Muscle of back (tissue), 11 donors: ENCODE measurements around the gene DCUN1D1. TPM values are rescaled to one million over a fixed set of nuclear protein-coding genes. Genes with fewer than 3 reads are reported as not detected.

ENCODE experiments used
- DNase-seq, 3 donors: peaks; one replicate each; pipeline versions ENCODE4 v3.0.0 to v3.0.0-alpha.2; 2013
- polyA plus RNA-seq, 10 donors: library from polyadenylated mRNA; unstranded; fragments of 120-200 nt; gene quantifications; one replicate each; pipeline ENCODE4 v1.2.1, GENCODE V29; 2013; ENCODE audit not compliant: insufficient read length in 10 of 10

Gene DCUN1D1
- polyA plus RNA-seq, 10 donors: 24.1 to 38.7 (median 35.6) TPM

GRCh38 chr3:182979103-182979673 is 1.1 kb downstream of the DCUN1D1 start:
- peak in 1 of 3 donors; percentile 28 for DNase-seq

GRCh38 chr3:182978387-182978786 is 2.0 kb downstream of the DCUN1D1 start:
- no peak for DNase-seq

DNA sequence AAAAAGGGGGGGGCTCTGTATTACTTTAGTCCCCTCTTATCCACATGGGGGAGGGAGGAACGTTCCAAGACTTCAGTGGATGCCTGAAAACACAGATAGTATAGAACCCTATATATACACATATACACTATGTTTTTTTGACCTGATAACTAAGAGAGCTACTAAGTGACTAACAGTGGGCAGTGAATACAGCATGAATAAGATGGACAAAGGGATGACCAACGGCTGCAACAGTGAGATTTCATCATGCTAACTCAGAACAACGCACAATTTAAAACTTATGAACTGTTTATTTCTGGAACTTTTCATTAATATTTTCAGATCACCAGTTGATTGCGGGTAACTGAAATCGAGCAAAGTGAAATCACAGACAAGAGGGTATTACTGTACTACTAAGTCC is 7.3 kb downstream of the DCUN1D1 start:
- no peak for DNase-seq

- no peak for DNase-seq
These were observed 8.0 kb downstream of the DCUN1D1 start for GRCh38 chr3:182972387-182972786.

GRCh38 chr3:182971637-182972036 is 8.7 kb downstream of the DCUN1D1 start:
- no peak for DNase-seq

- no peak for DNase-seq
These were observed 9.4 kb downstream of the DCUN1D1 start for GRCh38 chr3:182970811-182971418.

- no peak for DNase-seq
These were observed 10.5 kb downstream of the DCUN1D1 start for GRCh38 chr3:182969853-182970252.

DNA sequence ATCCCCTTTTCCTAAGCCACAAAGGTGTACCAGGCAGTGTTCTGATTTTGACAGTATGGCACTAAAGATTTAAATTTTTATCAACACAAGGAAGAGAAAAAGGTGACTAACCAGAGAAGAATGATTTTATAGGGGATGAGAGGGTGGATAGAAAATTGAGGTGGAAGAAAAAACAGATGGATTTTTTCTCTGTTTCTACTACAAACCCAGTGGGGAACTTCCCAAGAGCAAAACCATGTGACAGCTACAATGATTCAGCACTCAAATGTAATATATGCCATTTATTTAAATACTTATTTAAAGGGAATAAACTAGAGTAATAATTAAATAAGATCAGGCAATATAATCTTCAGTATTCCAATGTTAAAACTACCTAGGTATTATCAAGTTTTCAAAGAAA is 11.1 kb downstream of the DCUN1D1 start:
- DNase-seq: no peak

GRCh38 chr3:182967218-182968204 is 12.8 kb downstream of the DCUN1D1 start:
- DNase-seq: no peak

- no peak for DNase-seq
These were observed 14.4 kb downstream of the DCUN1D1 start for GRCh38 chr3:182965861-182966366.

- DNase-seq: no peak
These were observed 16.2 kb downstream of the DCUN1D1 start for GRCh38 chr3:182964179-182964578.

GRCh38 chr3:182962166-182962565 is 18.2 kb downstream of the DCUN1D1 start:
- no peak for DNase-seq

- DNase-seq: no peak
These were observed 20.6 kb downstream of the DCUN1D1 start for GRCh38 chr3:182959474-182960350.

GRCh38 chr3:182957676-182958266 is 22.6 kb downstream of the DCUN1D1 start:
- DNase-seq: no peak

GRCh38 chr3:182957226-182957625 is 23.1 kb downstream of the DCUN1D1 start:
- no peak for DNase-seq

DNA sequence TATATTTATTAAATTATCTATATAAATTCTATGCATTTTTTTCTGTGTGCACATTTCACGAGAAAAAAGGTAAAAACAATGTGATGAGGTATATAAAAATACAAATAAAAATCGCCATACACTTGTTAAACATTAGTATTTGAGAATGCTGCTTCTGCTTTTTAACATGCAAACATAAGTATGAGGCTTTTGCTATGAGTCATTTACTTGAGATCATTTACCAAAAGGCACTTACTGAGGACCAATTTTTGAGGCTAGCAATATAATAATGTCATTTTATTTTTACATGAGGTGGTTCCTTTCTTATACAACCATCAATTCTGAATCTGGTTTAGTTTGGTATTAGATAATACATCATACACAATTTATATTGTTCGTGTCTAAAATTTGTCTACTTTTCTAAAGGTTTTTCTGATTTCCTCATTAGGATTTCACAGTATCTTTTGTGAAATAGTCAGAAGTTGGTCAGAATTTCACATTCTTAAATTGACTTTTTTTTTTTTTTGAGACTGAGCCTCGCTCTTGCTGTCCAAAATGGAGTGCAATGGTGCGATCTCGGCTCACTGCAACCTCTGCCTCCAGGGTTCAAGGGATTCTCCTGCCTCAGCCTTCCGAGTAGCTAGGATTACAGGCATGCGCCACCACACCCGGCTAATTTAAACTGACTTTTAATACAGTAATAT is 25.6 kb downstream of the DCUN1D1 start:
- DNase-seq: no peak

DNA sequence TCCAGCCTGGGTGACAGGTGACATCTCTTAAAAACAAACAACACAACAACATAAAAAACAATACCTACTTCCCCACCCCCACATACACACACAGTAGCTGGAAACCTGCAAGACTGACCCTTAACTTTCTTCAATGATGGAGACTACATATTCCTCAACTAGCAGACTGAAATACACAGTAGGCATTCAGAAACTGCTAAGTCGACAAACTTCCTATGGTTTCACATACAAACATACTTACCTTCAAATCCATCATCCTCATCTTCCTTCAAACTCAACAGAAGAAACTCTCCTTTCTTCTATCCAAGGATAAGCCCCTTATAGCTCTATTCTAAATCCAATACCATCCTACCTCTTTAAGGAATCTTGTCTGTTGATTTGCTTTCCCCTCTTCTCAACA is 30.6 kb downstream of the DCUN1D1 start:
- no peak for DNase-seq

DNA sequence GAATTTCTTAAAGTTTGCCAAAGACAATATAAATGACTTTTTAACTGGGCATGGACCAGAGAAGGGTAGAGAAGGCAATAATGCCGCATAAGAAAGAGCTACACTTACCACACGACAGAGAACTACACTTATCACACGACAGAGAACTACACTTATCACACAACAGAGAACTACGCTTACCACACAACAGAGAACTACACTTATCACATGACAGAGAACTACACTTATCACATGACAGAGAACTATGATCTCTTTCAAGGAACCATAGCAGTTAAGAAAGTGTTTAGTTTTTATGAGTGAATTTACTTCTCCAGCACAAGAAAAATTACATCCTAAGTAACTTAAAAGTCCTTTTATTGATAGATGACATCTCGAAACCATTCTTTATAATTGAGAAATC is 32.0 kb downstream of the DCUN1D1 start:
- DNase-seq: no peak

DNA sequence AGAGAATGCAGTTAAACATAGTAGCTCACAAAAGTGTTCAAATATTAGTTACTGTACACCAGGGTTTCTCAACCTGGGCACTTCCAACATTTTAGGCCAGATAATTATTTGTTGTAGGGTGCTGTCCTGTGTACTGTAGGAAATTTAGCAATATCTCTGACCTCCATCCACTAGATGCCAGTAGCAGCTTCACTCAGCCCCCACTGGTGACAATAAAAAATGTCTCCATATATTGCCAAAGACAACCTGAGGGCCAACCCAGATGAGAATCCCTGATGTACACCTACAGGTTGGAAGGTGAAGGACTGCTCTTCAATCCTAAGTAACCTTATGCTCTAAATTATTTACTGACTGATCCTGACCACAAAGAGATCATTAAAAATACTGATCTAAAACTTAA is 32.5 kb downstream of the DCUN1D1 start:
- DNase-seq: no peak

DNA sequence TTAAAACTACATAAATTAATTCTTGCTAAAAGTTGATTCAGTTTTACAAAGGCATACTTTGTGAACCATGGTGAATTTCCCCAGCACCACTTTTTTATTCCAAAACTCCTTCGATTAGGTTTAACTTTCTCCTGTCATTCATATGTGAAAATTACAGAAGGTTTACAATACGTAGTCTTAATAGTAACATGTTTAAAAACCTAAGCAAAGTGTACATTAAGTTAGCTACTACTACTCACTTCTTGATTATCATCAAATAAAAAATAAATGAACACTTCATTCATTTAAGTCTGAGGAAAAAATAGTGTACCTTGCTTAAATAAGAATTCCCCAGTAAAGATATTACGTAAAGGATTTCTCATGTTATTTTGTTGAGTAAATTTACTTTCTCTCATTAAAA is 38.6 kb downstream of the DCUN1D1 start:
- DNase-seq: no peak
